Keratinocyte (primary cell): ENCODE measurements around the gene MAPK9. TPM values are rescaled to one million over a fixed set of nuclear protein-coding genes. Genes with fewer than 3 reads are reported as not detected.

ENCODE experiments used
- DNase-seq: peaks from one replicate; pipeline ENCODE4 v3.0.0-alpha.2; 2011; ENCODE audit warnings: low read depth, missing footprints, low spot score
- FAIRE-seq: peaks from 2 replicates; lab custom pipeline; 2011; peaks lifted over from hg19 to GRCh38; lab: Jason Lieb, UNC
- H2AFZ ChIP-seq: 2 replicates; pipeline ENCODE4 v1.6.0; 2012; ENCODE audit warnings: low read length, control low read depth, inconsistent platforms; ENCODE audit not compliant: control insufficient read depth
- H3K27ac ChIP-seq: 2 replicates; pipeline ENCODE4 v1.5.1; 2011; ENCODE audit warnings: low read length; ENCODE audit not compliant: control insufficient read depth, insufficient read depth
- H3K27me3 ChIP-seq: 3 replicates; pipeline ENCODE4 v1.6.0; 2011; ENCODE audit warnings: low read length; ENCODE audit not compliant: control insufficient read depth, insufficient read depth; ENCODE audit errors: extremely low read depth
- H3K36me3 ChIP-seq, 2 experiments: 2 replicates in 1 of 2; 3 replicates in 1 of 2; pipeline ENCODE4 v1.5.1; 2011; ENCODE audit warnings: low read length in 2 of 2, mild to moderate bottlenecking in 1 of 2; ENCODE audit not compliant: control insufficient read depth in 2 of 2, insufficient read depth in 2 of 2; ENCODE audit errors: extremely low read depth in 1 of 2
- H3K4me1 ChIP-seq: 3 replicates; pipeline ENCODE4 v1.5.1; 2011; ENCODE audit warnings: low read length; ENCODE audit not compliant: control insufficient read depth, insufficient read depth; ENCODE audit errors: extremely low read depth
- H3K4me2 ChIP-seq: 3 replicates; pipeline ENCODE4 v1.6.0; 2011; ENCODE audit warnings: low read depth, low read length; ENCODE audit not compliant: control insufficient read depth, insufficient read depth; ENCODE audit errors: extremely low read depth
- H3K4me3 ChIP-seq, 3 experiments: fragments of 200-600 bp in 1 of 3; sonication (generic) in 1 of 3; 2 replicates in 2 of 3; 3 replicates in 1 of 3; pipeline ENCODE4 v1.5.1; 2011 to 2016; ENCODE audit warnings: low read length in 3 of 3, mild to moderate bottlenecking in 3 of 3, control low read depth in 2 of 3, inconsistent platforms in 1 of 3, low read depth in 1 of 3, mixed read lengths in 1 of 3, mixed run types in 1 of 3, moderate library complexity in 1 of 3; ENCODE audit not compliant: control insufficient read depth in 2 of 3, insufficient read depth in 2 of 3; ENCODE audit errors: extremely low read depth in 1 of 3
- H3K79me2 ChIP-seq: 2 replicates; pipeline ENCODE4 v1.6.0; 2012; ENCODE audit warnings: low read length; ENCODE audit not compliant: control insufficient read depth, insufficient read depth
- H3K9ac ChIP-seq: 3 replicates; pipeline ENCODE4 v1.6.0; 2011; ENCODE audit warnings: low read length; ENCODE audit not compliant: control insufficient read depth, insufficient read depth; ENCODE audit errors: extremely low read depth
- H3K9me1 ChIP-seq: 3 replicates; pipeline ENCODE4 v1.6.0; 2011; ENCODE audit warnings: low read length; ENCODE audit not compliant: control insufficient read depth, insufficient read depth; ENCODE audit errors: extremely low read depth
- H3K9me3 ChIP-seq: 2 replicates; pipeline ENCODE4 v1.5.1; 2012; ENCODE audit warnings: low read depth, low read length; ENCODE audit not compliant: control insufficient read depth
- H4K20me1 ChIP-seq: 3 replicates; pipeline ENCODE4 v1.6.0; 2011; ENCODE audit warnings: low read length; ENCODE audit not compliant: control insufficient read depth, insufficient read depth; ENCODE audit errors: extremely low read depth
- CTCF ChIP-seq, 3 experiments: IDR thresholded peaks in 1 of 3; conservative IDR thresholded peaks in 1 of 3; optimal IDR thresholded peaks in 1 of 3; 2 replicates in 2 of 3; 3 replicates in 1 of 3; pipeline versions ENCODE3 to v1.5.1; 2011; ENCODE audit warnings: low read length in 3 of 3, mild to moderate bottlenecking in 3 of 3, moderate library complexity in 2 of 3, control low read depth in 1 of 3, inconsistent platforms in 1 of 3; ENCODE audit not compliant: insufficient read depth in 2 of 3; ENCODE audit errors: extremely low read depth in 1 of 3
- EZH2 ChIP-seq: IDR thresholded peaks from one replicate; pipeline ENCODE4 v1.6.1; 2012; ENCODE audit warnings: inconsistent platforms, mild to moderate bottlenecking, low read length, moderate library complexity
- dilution Hi-C: fragments of 300-500 bp; cut with MboI; formaldehyde crosslinking; loops from one replicate; pipeline ENCODE4 v1.7.0; 2020; ENCODE audit warnings: low sequenced_read_pairs; ENCODE audit not compliant: extremely low pct_ligation_motif_present
- polyA plus RNA-seq, 5 experiments: library from polyadenylated mRNA; depleted of rRNA in 3 of 5; stranded (reverse) in 3 of 5; stranded (forward) in 1 of 5; unstranded in 1 of 5; fragments of >200 nt; gene quantifications; 1 replicate in 1 of 5; 2 replicates in 3 of 5; 3 replicates in 1 of 5; pipeline versions ENCODE4 v1.2.1 to v1.2.3, GENCODE V29; 2011 to 2012; ENCODE audit warnings: missing spikeins in 2 of 5, low read depth in 1 of 5, low replicate concordance in 1 of 5

MAPK9 gene
- polyA plus RNA-seq, 1 donor (not counting 4 experiments of a cell fraction or from before 2014, with no cell fraction given), result 49.4 TPM

- FAIRE-seq (no peak), DNase-seq (no peak)
- H3K4me1 ChIP-seq, result no peaks in the 10 kb centered on the region
- H3K36me3 ChIP-seq, result peaks cover 0 to 13% of the 10 kb centered on the region in 2 experiments
- no peak overlapping the region for H3K4me3 ChIP-seq
- H3K9me1 ChIP-seq, result no peaks in the 10 kb centered on the region
- H3K4me2 ChIP-seq, result no peak overlapping the region
- peaks cover 52% of the 10 kb centered on the region for H3K9me3 ChIP-seq
- no peak overlapping the region for H3K9ac ChIP-seq
- H4K20me1 ChIP-seq, result no peaks in the 10 kb centered on the region
- H2AFZ ChIP-seq, result no peak overlapping the region
- no peak overlapping the region for H3K27ac ChIP-seq
- H3K27me3 ChIP-seq, result no peaks in the 10 kb centered on the region
- H3K79me2 ChIP-seq, result no peaks in the 10 kb centered on the region
- dilution Hi-C loops, result no loop called here
- TF ChIP-seq CTCF (optimal IDR thresholded peaks at IDR 0.05 in 1 of 3, IDR thresholded peaks at IDR 0.05 in 1 of 3, conservative IDR thresholded peaks at IDR 0.05 in 1 of 3; ENCODE audit: extremely low read depth in 1 of 3, insufficient read depth in 2 of 3, low read length in 3 of 3) (no peak), EZH2 (no peak)
Observed at GRCh38 chr5:180259260-180259611, 32.6 kb downstream of the MAPK9 start.

- dilution Hi-C loops, result no loop called here
- H3K9me3 ChIP-seq, result peaks cover 52% of the 10 kb centered on the region
- no peaks in the 10 kb centered on the region for H3K79me2 ChIP-seq
- H3K9me1 ChIP-seq, result no peaks in the 10 kb centered on the region
- no peaks in the 10 kb centered on the region for H4K20me1 ChIP-seq
- no peak for FAIRE-seq
- H3K4me1 ChIP-seq, result no peaks in the 10 kb centered on the region
- no peak overlapping the region for H3K27ac ChIP-seq
- DNase-seq, result no peak
- no peak overlapping the region for H3K4me3 ChIP-seq
- no peak overlapping the region for H3K9ac ChIP-seq
- TF ChIP-seq EZH2, result no peak
- no peak for TF ChIP-seq CTCF (optimal IDR thresholded peaks at IDR 0.05 in 1 of 3, IDR thresholded peaks at IDR 0.05 in 1 of 3, conservative IDR thresholded peaks at IDR 0.05 in 1 of 3; ENCODE audit: extremely low read depth in 1 of 3, insufficient read depth in 2 of 3, low read length in 3 of 3)
- H3K4me2 ChIP-seq, result no peak overlapping the region
- H3K27me3 ChIP-seq, result no peaks in the 10 kb centered on the region
- no peak overlapping the region for H2AFZ ChIP-seq
- H3K36me3 ChIP-seq, result peaks cover 6 to 11% of the 10 kb centered on the region in 2 experiments
Observed at GRCh38 chr5:180253036-180253824, 38.7 kb downstream of the MAPK9 start.
